Islet of Langerhans (tissue), 1 donor: Measurements from ENCODE around the gene STEAP1B.
A peak's percentile ranks its signal among the peaks of the same experiment; 100 is the strongest.
"Not testable (repeated sequence)": the region's sequence is repeated elsewhere in the genome, so short reads cannot be mapped to it uniquely, and the experiment has no call there.

ENCODE experiments used
- FAIRE-seq: peaks from one replicate; lab custom pipeline; 2011; peaks lifted over from hg19 to GRCh38; lab: Jason Lieb, UNC

STEAP1B gene

GRCh38 chr7:22452960-22453558, 46.9 kb downstream of the STEAP1B start:
- no peak for FAIRE-seq

DNA sequence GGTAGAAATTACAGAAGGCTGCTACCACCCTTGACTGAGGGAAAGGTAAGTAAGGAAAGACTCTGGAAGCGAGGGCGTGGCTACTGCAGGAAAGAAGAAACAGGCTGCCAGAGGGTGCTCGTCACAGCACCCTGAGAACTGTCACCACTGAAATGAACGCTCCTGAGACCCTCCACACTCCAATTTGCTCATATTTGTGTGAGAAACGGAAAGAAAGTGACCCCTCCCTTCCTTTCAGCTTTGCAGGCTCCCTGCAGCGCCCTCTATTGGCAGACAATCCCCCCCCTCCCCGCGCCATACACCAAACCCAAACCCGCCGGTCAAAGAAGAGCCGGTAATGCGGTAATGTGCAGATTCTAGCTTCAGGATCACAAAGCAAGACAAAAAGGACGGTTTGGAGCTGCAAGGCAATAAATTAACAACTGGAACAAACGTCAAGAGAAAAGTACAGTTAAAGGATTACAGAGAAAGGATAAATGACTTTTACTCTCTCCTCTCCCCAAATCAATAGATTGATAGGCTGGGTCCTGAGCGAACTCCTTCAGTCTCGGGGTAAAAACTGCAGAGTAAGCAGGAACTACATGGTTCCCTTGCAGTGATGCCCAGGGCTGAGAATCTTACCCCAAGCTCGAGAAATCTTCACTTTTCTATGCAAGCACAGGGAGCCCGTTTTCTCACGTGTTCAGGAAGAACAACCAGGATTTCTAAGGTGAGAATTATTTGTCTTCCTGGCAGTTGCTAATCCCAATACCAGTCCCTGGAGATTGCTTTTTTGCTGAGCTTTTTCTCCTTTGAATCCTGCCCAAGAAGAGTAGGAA, 47.6 kb downstream of the STEAP1B start:
- no peak for FAIRE-seq

GRCh38 chr7:22450013-22450412, 50.0 kb downstream of the STEAP1B start:
- FAIRE-seq, result not testable (repeated sequence)

- no peak for FAIRE-seq
Measured at GRCh38 chr7:22447762-22448161, 52.2 kb downstream of the STEAP1B start.

GRCh38 chr7:22447008-22447407, 53.0 kb downstream of the STEAP1B start:
- FAIRE-seq, result no peak

DNA sequence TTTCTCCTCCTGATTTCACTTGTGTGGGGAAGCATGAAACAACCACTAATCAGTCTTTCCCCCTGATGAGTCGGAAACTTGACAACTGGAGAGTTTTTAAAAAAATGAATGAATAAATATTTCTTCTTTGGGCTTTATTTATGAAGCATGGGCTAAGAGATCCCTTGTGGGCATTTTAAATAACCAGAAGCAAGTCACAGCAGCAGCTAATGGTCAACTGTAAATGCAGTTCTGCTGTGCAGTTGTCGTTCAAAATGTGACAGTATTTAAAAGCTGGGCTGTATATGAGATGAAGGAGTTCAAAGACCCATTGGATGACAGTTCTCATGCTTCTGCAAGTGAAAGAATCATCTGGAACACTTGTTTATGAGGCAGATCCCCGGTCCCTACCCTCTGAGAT, 54.1 kb downstream of the STEAP1B start:
- FAIRE-seq, result no peak

GRCh38 chr7:22445140-22445743, 54.7 kb downstream of the STEAP1B start:
- FAIRE-seq, result no peak

GRCh38 chr7:22444181-22444971, 55.6 kb downstream of the STEAP1B start:
- FAIRE-seq, result peak; percentile 33

DNA sequence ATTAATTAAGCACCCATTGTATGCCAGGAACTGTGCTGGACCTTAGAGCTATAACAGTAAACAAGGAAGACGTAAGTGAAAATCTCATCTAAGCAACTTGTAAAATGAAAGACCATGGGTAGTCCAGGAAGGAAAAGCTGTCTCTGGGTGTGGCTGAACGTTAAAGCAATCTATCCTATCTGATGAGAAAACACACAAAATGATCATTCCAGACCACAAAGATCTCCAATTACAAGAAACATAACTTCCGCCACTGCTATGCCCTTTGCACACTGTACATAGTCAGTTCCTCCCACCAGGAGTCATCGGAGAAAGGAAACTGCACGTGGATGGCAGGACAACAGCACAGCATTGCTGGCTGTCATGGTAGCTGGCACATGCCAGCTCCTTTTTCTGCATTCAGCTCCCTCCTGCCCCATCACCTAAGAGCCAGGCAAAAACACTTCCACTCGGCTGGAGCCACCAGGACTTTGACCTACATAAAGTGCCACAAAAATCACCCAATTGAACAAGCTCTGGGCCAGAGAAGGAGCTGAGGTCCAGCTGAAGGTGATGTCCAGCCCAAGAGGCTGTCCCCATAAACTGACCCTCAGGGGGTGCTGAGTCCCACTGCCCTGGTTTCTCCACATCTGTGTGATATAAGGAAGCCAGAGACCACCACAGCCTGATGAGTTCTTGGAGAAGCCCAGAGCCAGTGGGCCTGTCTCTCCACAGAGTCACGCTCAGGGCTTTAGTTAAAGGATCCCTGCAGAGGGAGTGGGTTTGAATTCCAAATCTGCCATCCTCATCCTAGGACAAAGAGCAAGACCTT, 56.4 kb downstream of the STEAP1B start:
- no peak for FAIRE-seq

- FAIRE-seq, result no peak
Measured at GRCh38 chr7:22442882-22443369, 57.1 kb downstream of the STEAP1B start.

GRCh38 chr7:22442187-22442881, 57.7 kb downstream of the STEAP1B start:
- no peak for FAIRE-seq

- no peak for FAIRE-seq
Measured at GRCh38 chr7:22441157-22441556, 58.8 kb downstream of the STEAP1B start.

GRCh38 chr7:22438994-22439393, 61.0 kb downstream of the STEAP1B start:
- no peak for FAIRE-seq

GRCh38 chr7:22436552-22436951, 63.4 kb downstream of the STEAP1B start:
- FAIRE-seq, result not testable (repeated sequence)

DNA sequence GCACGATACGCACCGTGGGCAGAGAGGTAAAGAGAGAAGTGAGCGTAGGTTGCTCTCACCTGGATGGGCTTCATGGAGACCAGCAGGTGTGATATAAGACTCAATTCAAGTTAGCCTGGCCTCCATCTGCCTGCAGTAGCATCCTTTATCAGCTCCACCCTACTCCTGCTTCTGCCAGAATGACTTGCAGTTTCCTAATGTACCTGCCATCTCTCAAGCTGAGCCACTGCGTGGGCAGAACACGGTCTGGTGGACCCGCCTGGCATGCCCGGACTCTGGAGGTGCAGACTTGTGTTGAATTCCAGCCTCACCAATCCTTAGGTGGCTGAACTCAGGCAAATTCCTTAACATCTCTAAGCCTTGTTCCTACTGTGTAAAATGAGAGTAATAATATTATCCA, 64.3 kb downstream of the STEAP1B start:
- no peak for FAIRE-seq

- FAIRE-seq, result no peak
Measured at GRCh38 chr7:22435105-22435504, 64.9 kb downstream of the STEAP1B start.

DNA sequence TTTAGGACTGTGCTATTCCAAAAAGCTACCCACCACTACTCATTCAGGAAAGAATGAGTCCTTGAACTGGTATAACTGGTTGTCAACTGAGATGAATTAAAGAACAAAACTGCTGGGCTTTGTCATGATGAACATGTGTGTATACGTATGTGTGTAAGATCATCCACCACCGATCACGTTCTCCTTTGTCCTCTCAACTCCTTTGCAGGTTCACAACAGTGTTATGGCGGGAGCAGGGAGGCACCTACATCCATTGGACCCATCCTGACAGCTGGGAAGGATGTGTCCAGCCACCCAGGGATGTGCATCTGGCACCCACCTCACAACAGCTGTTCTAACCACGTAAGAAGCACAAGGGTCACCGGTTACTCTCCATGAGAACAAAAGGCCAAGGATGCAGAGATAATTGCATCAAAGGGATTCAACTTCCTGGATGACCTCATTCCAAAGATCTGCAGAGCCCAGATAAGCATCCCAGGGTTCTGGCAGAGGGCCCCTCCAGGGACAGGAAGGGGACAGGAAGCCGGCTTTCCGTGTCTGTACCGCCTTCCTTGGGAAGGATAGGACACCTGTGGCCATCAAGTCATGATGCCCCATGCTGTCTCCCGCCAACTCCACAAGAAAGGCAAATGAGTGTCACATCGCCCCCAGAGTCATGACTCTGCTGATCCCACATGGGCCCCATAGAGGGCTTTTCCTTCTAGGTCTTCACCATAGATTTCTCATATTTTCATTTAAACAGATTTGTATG, 66.1 kb downstream of the STEAP1B start:
- no peak for FAIRE-seq

GRCh38 chr7:22433165-22433700, 66.8 kb downstream of the STEAP1B start:
- FAIRE-seq, result not testable (repeated sequence)

- FAIRE-seq, result no peak
Measured at GRCh38 chr7:22432203-22432718, 67.7 kb downstream of the STEAP1B start.

DNA sequence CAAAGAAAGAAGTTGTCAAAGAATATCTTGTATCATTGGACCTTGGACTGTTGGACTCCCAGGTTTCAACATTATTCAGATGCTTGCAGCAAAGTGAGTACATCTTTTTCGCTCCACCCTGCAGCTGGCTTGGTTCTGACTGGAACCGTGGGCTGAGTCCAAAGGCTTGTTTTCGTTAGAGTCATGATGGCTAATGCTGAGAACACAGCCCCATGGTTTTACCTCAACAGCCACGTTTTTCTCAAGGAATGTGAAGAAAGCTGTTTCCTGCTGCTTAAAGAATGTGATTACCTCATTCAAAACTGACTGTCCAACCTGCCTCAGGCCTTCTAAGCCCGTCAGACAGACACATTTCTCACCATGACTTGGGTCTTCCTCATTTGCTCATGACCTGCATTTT, 69.5 kb downstream of the STEAP1B start:
- FAIRE-seq, result no peak
